HCEC 1CT (cell line): ENCODE results near the gene RESF1.
"Not testable (repeated sequence)": the region's sequence is repeated elsewhere in the genome, so short reads cannot be mapped to it uniquely, and the experiment has no call there.

Experiments
- DNase-seq: peaks from one replicate; pipeline ENCODE4 v3.0.0-alpha.2; 2017

RESF1 gene, protein sequence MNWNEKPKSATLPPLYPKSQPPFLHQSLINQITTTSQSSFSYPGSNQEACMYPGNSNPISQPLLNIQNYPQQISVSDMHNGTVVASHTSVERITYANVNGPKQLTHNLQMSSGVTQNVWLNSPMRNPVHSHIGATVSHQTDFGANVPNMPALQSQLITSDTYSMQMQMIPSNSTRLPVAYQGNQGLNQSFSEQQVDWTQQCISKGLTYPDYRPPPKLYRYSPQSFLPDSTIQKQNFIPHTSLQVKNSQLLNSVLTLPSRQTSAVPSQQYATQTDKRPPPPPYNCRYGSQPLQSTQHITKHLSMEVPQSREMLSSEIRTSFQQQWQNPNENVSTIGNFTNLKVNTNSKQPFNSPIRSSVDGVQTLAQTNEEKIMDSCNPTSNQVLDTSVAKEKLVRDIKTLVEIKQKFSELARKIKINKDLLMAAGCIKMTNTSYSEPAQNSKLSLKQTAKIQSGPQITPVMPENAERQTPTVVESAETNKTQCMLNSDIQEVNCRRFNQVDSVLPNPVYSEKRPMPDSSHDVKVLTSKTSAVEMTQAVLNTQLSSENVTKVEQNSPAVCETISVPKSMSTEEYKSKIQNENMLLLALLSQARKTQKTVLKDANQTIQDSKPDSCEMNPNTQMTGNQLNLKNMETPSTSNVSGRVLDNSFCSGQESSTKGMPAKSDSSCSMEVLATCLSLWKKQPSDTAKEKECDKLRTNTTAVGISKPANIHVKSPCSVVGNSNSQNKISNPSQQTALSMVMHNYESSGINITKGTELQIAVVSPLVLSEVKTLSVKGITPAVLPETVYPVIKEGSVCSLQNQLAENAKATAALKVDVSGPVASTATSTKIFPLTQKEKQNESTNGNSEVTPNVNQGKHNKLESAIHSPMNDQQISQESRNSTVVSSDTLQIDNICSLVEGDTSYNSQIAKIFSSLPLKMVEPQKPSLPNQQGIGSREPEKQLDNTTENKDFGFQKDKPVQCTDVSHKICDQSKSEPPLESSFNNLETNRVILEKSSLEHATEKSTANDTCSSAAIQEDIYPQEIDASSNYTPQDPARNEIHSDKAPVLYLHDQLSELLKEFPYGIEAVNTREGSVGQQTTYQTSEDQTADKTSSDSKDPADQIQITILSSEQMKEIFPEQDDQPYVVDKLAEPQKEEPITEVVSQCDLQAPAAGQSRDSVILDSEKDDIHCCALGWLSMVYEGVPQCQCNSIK (N-terminal part only)

DNA sequence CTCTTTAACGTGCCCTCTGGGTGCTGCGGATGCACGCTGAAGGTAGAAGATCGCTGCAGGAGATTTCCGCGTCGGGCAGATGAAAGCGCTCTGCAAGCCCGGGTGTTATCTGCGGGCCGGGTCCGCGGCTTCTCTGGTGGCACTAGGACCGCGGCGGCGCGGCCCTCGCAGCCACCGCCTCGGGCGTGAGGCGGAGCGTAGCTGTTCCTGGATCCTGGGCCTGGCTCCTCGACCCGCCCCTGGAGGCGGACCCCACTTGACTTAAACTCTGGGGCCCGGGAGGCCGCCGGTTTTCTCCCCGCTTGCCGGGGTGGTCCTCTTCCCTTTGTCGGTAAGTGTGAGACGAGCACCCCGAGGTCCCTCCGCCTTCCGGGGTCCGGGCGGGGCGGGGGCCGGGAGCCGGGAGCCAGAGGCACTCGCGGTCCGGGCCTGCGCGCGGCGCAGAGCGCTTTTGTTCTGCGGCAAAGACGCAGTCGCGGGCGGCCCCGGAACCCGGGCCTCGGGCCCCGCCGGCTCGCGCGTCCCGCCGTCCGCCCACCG lies at the start of gene RESF1:
RESF1 (plus strand) TSS at position 255 of the 540 bp plus-strand sequence. CDS start 21,541 bp downstream, outside the sequence.
- peak; percentile 87 for DNase-seq

DNA sequence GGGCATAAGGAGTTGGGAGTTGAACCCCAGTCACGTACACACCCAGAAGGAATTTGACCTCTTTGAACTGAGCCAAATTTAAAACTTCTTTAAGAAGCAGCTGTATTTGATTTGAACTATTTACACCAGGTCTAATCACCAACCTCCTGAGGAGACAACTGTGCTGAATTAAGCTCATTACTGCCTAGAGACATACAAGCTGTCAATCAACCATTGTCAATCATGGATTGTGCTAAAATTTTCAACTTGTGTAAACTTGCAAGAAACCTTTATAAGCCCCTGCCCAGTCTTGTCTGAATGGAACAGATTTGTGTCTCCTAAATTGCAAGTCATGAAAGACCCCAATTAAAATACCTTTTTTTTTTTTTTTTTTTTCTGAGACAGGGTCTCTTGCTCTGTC lies 44.3 kb upstream of the RESF1 start:
- DNase-seq: no peak

DNA sequence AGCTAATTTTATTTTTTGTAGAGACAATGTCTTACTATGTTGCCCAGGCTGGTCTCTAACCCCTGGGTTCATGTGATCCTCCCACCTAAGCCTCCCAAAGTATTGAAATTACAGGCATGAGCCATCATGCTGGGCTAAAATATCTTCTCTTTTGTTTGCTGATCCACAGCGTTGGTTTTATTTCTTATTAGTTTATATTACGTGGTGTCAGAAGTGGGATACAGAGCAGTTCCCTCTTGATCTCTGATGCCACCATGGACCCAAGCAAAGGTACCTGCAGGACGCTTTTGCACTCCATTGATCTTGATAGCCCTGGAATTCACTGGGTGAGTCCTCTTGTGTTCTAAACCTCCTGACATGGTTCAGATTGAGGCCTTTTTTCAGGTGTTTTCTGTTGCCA lies 43.8 kb upstream of the RESF1 start:
- DNase-seq: no peak

DNA sequence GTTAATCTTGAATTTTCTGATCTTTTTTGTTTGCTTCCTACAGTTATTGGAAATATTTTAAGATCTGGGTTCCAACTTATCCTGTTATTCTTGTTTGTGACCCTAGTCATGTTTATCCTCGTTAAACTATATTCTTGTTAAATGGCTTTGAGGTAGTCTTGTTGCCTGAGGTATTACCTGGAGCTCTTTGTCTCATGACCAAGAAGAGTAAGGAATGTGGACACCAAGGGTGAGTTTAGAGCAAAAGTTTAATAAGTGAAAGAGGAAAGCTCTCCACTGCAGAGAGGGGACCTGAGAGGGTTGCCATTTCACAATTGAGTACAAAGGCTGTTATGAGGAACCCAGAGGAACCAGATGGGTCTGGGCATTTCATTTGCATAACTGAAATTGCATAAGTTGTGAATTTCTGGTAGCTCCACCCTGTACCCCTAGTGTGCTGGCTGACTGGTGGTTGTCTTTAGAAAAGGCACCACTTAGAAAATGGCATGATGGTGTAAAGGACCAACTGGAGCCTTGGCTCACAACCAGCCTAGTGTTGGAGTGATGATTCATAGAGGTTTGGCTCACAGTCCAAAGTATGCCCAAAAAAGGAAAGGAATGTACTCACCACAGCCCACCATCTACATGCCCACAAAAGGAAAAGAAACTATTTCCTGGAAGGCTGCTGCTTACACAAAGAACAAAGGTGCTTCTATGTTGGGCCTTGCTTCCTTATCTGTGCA lies 36.7 kb upstream of the RESF1 start:
- DNase-seq: peak; percentile 22

DNA sequence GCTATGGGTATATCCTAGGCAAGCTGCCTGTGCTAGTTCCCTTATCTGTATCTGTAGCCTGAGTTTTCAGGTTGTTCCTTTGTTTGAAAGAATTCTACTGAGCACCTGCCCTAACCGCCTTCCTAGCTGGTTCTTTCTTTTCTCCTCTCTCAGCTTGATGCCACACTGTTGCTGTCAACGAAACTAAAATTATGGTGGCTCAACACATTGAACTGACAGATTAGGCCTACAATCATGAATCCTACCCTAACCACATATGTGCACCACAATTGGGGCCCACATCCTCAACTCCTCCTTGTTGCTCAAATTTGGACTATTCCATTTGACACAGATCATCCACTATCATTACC lies 36.2 kb upstream of the RESF1 start:
- DNase-seq: no peak

DNA sequence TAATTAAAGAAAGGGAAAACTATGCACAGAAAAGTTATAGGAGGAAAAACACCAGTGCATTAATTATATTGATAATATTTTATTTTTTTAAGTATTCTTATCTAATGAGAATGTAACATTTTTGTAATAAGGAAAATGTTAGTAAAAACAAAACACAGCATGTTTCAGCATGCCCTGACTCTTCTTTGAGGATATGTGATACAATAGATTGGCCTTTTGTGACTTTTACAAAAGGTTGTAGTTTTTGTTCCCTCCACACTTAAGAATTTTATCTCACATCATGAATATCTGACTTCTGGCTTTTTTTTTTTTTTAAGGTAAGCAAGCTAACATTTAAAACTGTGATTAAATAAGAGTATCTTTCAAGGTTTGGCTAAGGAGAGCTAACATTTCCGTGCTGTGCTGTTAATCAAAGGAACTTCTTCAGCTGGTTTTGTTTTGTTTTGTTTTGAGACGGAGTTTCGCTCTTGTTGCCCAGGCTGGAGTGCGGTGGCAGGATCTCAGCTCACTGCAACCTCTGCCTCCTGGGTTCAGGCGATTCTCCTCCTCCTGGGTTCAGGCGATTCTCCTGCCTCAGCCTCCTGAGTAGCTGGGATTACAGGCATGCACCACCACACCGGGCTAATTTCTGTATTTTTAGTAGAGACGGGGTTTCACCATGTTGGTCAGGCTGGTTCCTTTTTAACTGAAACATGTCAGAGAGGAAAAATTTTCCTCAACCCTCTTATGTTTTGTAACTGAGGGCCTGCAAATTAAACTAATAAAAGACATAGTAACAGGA lies 30.8 kb upstream of the RESF1 start:
- DNase-seq: no peak

DNA sequence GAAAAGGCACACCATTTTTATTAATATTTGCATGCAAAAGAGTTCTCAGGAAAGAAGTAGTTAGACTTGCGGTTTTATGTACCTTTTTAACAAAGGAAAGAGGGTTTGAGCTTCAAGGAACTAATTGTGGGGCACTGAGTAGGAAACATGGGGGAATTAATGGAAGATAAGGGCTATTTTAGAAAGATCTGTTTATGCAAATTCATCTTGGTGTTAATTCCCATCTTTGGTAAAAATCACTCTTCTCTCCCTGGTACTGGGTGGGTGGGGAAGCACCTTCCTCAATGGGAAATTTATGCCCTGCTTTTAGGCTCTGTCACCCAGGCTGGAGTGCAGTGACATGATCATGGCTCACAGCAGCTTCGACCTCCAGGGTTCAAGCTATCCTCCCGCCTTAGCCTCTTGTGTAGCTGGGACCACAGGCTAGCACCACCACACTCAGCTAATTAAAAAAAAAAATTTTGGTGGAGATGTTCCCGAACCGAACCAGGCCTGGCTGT lies 30.1 kb upstream of the RESF1 start:
- DNase-seq: no peak

DNA sequence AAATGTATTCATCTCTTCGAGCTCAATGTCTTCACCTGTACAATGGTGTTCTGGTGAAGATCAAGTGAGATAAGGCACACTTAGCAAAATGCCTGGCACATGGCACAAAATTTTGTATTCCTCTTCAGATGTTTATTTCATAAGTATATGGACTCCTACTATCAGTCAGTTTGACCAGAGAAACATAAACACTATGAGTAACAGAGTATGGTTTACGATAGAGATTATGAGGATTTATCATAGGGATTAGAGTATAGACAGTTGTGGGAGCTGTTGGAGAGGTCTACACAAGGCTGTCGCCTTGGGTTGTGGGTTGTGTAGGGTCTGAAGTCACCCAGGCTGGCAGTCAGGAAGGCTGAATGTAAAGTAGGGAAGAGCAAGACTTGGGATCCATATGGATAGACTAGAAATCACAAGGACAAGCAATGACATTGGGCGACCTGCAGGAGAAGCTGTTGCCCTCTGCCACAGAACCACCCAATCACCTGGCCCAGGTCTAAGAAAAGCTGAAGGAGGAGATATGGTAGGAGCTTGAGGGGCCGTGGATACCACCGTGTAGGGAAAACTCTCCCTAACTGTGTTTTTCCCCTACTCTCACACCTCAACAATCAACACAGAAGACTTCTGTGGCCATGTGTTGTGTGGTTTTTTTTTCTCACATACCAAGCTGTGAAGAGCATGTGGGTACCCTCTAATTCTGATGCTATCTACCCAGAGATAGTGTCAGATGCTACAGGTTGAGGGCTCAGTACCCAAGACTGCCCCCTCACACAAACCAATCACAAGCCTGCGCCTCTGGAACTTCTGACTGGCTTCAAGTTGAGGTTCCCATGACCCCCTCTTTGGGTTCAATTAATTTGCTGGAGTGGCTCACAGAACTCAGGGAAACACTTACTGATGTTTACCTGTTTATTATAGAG lies 27.2 kb upstream of the RESF1 start:
- DNase-seq: no peak

DNA sequence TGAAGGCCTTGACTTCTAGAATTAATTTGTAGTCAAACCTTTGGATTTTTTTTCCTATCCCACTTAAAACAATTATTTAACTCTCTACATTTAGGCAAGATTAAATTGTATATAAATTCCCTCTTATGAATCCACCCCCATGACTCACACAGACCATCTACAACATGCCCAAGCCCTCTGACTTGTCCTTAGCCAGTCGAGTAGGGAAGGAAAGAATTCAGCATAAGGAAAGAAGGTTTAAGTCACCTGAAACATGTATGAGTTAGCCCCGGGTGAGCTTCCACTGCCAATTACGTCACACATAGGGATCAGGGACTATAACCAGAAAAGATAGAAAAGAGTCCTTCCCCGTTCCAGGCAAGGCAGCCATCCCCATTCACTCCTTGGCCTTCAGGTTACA lies 14.9 kb upstream of the RESF1 start:
- no peak for DNase-seq

DNA sequence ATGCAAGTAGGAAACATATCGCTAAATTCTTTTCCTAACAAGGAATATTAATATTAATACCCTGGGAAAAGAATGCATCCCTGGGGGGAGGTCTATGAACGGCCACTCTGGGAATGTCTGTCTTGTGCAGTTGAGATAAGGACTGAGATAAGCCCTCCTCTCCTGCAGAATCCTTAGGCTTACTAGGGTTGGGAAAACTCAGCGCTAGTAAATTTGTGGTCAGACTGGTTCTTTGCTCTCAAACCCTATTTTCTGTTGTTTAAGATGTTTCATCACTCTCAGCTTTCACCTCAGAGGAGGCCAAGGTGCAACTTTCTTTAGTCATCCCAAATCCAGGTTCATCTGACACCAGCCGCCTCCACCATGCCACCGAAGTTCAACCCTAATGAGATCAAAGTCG lies 11.2 kb upstream of the RESF1 start:
- DNase-seq: no peak

DNA sequence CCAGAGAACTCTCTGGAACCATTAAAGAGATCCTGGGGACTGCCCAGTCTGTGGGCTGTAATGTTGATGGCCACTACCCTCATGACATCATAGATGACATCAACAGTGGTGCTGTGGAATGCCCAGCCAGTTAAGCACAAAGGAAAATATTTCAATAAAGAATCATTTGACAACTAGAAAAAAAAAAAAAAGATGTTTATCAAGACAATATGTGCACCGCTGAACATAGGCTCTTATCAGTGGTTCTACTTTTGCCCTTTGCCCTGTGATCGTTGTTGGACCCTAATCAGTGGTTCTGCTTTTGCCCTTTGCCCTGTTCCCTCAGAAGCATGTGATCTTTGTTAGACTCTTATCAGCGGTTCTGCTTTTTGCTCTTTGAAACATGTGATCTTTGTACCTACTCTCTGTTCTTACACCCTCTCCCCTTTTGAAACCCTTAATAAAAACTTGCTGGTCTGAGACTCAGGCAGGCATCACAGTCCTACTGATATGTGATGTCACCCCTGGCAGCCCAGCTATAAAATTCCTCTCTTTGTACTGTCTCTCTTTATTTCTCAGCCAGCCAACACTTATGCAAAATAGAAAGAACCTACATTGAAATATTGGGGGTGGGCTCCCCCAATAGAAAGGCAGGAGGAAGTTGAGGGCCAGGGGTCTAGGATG lies 10.4 kb upstream of the RESF1 start:
- not testable (repeated sequence) for DNase-seq

DNA sequence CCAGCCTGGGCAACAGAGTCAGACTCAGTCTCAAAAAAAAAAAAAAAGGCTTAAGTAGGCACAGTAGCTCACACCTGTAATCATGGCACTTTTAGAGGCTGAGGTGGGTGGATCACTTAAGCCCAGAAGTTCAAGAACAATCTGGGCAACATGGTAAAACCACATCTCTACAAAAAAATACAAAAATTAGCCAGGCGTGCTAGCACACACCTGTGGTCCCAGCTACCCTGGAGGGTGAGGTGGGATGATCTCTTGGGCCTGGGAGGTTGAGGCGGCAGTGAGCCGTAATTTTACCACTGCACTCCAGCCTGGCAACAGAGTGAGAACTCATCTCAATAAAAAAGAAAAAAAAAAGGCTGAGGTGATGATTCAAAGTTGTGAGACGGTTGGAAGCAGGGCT lies 9.1 kb upstream of the RESF1 start:
- DNase-seq: no peak

DNA sequence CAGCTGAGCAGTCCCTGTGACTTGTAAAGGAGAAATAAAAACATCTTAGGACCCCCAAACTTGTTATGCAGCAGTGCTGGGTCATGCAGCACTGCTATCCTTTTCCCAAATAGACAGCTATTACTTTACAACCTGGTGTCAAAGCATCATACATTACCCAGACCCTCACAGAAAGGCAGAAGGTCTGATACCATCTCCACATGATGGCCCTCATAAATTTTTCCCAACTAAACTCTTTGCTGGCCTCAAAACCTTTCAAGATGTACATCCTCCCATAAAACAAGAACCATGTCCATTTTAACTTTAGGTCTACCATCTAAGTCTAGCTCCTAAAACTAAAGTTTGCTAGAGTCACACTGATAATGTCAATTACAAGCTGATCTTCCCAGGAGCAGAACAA lies 8.7 kb upstream of the RESF1 start:
- DNase-seq: no peak

DNA sequence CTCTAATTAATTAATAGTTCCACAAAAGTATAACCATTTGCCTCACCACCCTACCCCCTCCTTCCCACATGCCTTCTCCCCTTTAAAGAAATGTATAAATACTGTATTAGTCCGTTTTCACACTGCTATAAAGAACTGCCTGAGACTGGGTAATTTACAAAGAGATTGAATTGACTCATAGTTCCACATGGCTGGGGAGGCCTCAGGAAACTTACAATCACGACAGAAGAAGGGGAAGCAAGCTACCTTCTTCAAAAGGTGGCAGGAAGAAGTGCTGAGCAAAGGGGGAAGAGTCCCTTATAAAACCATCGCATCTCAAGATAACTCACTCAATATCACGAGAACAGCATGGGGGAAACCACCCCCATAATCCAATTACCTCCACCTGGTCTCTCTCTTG lies 8.2 kb upstream of the RESF1 start:
- no peak for DNase-seq

DNA sequence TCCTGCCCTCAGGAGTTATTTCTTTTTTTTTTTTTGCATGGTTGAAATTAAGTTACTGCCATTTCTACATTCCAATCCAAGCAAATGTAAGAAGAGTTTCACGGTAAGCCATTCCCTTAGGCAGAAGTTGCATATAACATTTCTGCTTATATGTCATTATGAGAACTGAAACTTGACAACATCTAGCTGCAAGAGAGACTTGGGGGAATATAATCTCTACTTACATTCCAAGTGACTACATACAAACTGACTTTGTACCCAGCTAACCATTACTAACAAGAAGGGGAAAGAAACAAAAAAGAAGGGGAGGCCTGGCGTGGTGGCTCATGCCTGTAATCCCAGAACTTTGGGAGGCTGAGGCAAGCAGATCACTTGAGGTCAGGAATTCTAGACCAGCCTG lies 7.3 kb upstream of the RESF1 start:
- DNase-seq: no peak

DNA sequence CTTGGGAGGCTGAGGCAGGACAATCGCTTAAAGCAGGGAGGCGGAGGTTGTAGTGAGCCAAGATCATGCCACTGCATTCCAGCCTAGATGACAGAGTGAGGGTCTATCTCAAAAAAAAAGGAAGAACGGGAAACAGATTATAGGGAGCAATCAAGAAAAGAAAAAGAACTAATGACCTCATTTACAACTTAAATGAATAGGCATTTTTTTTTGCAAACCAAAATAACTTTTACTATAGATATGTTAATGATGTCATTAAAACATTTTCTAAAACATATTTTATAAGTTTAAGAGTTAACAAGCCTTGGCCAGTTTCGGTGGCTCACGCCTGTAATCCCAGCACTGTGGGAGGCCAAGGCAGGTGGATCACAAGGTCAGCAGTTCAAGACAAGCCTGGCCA lies 6.8 kb upstream of the RESF1 start:
- DNase-seq: no peak

DNA sequence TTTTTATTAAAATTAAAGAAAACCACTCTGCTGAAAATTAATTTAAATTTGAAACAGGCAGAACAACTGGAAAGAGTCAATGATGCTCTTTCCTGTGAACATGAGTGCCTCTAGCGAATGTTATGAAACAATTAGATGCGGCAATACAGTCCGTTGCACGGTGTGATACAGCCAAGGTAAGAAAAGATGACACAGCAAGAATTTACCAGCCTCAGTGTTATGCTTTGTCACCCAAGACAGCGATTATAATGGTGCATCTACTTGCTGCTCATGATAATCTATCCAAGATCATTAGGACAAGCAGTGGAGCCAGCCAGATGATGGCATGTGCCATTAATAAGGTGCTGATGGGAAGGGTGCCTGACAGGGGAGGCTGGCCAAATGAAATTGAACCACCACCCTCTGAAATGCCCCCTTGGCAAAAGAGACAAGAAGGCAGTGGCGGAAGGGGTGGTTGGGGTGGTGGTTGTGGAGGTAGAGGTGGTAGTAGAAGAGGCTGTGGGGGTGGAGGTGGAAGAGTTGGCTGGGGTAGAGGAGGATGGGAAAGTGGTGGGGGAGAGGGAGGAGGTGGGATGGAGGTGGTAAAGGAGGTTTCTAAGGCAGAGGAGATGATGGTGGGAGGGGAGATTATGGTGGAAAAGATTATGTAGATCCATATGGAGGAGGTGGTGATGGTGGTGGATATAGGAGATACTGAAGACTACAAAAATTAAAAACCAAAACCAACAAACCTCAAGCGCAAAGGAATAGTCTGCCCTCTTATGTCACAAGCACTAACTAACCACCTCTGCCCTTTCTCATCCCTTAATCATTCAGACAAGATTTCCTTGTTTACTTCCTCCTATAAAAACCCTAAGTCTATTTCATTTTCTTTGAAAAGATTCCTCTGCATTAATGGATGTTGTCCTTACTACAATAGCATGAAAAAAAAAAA lies 4.0 kb upstream of the RESF1 start:
- DNase-seq: no peak

DNA sequence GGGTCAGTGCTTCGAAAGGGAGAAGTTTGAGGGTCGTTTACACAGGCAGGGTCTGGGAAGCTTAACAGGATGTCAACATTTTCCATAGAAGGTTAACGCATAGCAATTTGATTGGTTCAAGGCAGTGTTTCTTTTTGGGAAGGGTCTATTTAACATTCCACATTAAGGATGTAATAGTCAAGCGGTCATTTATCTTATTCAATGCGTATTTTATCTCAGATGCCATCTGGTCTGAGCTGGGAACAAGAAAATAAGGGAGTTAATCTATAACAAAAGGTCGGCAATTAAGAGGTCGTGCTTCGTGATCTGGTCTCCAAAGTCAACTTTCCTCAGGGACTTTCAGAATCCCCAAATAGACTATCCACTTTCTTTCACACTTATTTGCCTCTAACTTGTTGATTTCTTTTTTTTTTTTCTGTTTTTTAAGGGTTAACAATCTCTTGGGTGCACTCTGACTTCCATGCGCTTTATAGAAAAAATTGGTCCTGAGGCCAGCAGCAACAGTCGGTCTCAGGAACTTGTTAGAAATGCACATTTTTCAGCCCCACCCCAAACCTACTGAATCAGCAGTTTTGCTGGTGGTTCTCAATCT lies 550 bp upstream of the RESF1 start:
- DNase-seq: no peak
